Stromal cell of bone marrow (primary cell): Measurements from ENCODE around the gene MLLT10.

Experiments
- DNase-seq: peaks from one replicate; pipeline ENCODE4 v3.0.0-alpha.2; 2012; ENCODE audit warnings: low read depth

The MLLT10 gene

DNA sequence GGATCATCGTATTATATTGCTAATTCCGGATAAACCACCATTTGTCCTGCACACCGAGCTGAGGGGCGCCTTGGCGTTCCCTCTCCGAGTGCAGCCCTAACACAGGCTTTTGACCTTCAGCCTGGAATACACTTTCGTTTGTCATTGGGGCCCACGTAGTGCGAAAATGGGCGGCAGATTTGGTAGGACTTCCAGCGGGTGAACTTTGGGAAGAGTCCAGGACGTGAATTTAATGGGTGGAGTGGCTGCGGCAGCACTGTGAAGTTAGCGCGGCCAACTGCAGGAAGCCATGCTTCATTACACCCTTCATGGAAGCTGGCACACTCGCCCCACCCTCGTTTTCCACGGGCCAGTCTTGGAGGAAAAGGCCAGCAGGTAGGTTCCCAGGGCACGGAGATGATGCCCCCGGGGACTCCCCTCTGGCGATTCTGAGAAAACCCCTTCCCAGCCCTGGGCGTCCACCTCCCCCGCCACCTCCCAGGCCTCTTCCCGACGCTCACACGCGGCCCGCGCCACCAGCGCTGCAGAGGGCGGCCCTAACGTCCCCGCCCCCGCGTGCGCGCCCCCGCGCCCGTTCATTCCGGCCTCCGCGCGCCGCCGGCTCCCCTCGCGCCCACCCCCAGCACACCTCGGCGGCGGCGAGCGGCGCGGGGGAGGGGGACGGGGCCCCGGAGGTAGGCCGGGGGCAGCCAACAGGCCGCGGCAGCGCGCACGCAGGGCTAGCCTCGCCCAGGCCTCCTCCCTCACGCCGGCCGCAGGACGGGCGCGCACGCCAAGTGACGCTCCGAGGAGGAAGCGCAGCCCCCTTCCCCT lies at the start of gene MLLT10:
Gene MLLT10 (plus strand): TSS at position 766 of the 813 bp plus-strand sequence. CDS start 413 bp downstream, outside the sequence.
- peak; percentile 88 for DNase-seq

DNA sequence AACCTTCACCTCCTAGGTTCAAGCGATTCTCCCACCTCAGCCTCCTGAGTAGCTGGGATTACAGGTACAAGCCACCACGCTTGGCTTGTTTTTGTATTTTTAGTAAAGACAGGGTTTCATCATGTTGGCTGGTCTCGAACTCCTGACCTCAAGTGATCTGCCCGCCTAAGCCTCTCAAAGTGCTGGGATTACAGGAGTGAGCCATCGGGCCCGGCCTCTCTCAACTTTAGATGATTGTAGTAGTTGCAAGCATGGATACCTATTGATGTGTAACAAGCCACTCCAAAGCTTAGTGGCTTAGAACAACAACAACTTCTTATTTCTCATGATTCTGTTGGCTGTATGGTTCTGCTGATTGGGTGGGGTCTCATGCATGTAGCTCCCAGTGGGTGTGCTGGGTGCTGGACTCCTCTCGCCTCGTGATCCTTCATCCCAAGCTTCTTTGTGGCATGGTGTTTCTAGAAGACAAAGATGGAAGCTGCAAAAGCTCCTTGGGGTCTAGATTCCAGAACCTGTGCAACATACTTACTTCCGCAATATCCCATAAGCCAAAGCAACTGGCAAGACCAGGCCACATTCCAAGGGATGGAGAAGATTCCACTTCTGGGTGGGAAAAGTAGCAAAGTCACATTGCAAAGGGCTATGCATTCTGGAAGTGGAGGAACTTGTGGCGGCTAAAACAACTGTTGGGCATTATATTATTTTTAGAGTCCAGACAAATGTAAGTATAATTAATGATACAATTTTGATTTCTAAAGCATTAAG lies 46.4 kb upstream of the MLLT10 start:
- DNase-seq: no peak

DNA sequence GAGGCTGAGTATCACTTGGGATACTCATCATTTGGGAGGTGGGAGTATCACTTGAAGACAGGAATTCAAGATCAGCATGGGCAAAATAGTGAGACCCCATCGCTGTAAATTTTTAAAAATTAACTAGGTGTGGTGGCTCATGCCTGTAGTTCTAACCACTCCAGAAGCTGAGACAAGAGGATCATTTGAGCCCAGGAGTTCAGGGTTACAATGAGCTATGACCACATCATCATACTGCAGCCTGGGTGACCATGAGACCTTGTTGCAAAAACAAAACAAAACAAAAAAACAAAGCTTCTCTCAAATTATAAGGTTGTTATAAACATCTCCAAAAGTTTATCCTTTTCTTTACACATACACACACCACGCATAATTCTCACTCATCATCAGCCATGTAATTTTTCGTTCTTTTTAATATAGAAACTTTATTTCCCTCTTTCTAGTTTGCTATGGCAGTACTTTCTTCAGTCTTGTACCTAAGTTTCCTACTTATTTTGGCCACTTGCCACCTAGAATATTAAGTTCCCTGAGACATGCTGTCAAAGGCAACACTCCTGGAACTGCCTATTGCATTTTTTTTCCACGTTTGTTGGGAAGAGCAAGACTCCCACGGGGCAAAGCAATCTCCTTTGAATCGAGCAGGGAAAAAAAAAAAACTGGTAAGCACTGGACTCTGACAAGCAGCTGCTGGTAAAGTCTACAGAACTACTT lies 45.6 kb upstream of the MLLT10 start:
- no peak for DNase-seq

DNA sequence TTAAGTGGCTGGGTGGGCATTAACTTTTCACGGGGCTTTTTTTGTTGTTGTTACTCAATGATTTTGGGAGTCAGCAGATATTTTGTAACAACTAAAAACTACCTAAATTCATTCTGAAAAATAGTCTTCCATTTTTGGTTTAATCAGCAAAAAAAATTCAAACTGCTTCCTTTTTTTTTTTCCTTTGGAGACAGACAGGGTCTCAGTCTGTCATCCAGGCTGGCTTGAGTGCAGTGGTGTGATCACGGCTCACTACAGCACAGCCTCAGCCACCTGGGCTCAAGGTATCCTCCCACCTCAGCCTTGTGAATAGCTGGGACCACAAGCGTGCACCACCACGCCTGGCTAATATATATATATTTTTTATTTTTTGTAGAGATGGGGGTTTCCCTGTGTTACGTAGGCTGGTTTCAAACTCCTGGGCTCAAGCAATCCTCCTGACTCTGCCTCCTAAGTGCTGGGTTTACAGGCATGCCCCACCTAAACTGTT lies 45.0 kb upstream of the MLLT10 start:
- DNase-seq: no peak

DNA sequence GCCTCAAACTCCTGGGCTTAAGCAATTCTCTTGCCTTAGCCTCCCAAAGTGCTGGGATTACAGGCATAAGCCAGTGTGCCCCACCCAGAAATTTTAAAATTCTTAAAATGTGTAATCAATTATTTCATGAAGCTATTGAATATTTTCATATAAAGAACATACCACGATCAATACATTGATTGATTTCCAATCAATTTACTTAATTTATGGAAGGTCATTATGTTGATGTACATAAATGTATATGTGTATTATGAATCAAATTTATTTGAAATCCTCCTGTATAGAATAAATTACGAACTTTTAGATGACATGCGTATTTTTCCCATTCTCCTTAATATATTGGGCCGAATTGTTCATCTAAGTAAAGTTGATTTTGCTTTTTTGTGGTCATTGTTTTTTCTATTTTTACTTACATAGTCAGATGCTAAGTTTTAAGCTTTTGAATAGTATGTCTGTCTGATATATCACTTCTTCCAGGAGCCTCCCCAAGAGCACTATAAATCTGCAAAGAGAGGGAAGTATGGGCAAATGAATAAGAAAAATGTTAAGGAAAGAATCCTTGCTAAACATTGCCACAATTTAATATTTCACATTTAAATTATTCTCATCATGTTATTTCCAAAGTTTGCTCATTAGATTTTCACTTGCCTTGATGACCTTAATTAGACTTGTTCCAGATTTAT lies 43.9 kb upstream of the MLLT10 start:
- DNase-seq: no peak

DNA sequence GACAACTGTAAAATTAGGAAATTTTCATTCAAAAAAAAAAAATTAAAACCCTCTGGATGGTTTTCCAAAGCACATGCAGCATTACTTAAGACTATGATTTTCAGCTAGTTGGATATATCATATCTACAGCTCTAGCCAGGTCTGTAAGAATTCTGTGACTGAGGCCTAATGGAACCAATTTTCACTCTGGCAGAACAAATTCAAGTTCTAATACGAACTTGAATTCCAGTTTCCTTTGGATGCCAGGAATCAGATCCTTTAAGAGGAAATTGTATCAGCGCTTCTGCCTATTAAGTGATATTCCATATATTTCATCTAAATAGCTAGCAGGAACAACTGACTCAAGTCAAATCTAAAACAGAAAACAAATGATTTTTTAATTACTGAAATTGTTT lies 43.3 kb upstream of the MLLT10 start:
- no peak for DNase-seq

DNA sequence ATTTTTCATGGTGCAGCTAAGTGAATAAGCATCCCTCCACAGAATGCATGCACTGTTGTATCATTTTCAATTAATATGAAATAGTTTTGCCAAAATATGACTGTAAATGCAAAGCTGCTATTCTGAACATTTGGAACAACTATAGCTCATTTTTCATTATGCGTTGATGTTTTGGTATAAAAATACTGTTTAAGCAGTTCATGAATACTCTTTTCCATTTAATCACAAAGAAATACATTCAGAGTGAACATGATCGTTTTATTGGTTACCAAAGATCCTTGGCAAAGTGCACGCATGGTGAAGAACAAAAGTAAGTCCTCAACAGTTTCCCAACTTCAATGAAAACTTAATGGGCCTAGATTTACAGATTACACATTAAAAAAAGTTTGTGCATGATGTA lies 41.6 kb upstream of the MLLT10 start:
- no peak for DNase-seq

DNA sequence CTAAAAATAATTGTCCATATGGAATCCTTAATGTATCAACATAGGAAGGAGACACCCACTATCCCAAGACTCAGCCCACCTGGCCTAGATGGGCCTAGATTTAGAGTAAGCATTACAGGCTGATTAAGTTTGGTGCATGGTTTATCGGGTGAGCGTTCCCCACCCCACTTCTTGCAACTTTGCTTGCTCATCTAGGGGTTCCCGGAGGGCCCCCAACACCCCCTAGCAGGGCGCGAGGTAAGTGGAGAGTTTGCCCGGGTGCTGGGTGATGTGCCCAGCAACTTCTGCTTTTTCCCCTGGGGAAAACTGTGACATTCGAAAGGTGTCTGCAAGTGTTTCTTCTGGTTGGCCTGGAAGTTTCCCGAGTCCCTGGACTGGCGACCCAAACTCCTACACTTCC lies 40.2 kb upstream of the MLLT10 start:
- DNase-seq: no peak

DNA sequence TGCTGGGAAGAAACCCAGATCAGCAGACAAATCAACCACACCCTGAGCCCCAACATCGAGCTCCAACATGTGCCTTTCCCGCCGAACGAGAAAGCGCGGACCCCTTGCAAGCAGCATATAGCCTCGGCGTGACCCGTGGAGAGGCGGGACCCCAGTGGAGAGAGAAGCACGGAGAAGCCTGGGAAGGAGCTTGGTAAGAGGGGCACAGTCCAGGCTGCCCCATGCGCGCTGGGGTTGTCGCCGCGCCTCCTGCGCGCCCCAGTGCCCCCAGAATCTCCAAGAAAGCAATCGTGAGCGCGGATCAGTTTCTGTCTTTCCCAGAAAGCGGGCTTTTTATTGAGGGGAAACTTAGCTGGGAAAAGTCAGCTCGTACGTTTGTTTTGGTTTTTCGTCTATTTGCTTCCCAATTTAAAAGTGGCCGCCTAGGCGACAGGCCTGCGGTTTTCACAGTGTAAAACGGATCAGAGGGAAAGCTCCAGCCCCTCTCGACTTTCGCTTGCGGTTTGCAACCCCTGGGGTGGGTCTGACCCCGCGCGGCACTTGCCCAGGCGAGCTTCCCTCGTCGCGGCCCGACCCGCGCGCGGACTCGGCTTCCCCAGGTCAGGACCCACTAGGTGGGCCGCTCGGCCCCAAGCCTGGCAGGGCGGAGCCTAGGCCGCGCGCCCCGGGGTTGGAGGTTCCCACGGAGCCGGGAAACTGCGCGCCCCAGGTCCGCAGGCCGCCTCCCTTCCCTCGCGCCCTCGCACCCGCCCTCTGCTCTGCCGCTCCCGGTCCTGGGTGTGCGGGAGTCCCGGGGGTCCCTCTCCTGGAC lies 39.6 kb upstream of the MLLT10 start:
- no peak for DNase-seq

DNA sequence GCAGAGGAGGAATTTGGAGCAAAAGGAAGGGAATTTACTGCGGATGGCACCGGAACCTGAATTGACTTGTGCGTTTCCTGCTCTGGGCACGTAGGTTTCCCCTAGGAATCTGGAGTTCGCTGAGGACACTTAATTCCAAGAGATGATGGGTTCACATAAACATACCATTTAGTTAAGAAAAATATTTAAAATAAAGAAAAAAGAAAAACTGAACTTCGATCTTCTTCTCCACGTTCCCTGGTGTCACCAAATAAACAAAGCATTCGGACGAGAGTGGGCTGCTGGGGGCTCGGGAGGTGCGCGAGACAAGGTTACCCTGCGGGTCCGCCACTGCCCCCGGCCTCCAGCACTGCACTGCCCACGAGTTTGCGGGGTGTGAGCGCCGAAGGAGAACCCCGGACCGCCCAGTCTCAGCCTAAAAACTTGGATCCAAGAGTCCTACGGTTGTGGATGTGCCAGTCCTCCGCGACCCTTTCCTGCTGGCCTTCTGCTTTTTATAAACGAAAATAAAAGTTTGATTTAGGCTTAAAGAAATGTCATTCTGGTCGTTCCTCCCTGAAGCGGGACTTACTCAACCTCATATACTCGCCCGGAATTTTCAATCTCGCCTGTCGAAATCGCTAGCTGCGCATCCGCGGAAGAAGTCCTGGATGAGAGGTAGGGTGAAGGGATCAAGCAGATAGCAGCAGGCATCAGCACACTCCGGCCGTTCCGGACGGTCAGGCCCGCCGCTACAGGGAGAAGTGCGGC lies 38.9 kb upstream of the MLLT10 start:
- no peak for DNase-seq

DNA sequence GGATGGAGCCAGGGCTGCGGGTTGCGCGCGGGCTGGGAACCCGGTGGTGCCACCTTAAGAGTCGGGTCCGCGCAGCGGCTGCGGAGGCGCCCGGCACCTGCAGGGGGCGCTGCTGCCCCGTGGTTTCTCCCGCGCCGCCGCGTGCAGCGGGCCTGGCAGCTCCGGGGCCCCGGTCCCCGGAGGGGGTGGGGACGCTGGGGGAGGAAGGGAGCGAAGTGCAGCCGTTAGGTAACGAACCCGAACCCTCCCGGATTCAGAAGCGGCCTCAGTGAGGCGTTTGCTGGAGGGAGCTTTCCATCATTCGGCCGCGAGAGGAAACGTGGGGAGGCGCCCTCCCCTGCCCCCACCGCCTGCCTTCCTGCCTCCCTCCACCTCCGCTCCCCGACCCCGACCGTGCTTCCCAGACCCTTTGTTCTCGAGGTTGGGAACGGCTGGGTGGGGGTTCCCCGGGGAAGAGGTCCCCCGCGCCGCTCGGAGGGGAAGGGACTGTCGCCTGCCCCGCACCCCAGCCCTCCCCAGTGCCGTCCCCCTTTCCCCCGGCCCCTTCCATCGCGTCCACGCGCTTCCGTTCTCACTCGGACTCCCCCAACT lies 38.2 kb upstream of the MLLT10 start:
- peak; percentile 34 for DNase-seq

DNA sequence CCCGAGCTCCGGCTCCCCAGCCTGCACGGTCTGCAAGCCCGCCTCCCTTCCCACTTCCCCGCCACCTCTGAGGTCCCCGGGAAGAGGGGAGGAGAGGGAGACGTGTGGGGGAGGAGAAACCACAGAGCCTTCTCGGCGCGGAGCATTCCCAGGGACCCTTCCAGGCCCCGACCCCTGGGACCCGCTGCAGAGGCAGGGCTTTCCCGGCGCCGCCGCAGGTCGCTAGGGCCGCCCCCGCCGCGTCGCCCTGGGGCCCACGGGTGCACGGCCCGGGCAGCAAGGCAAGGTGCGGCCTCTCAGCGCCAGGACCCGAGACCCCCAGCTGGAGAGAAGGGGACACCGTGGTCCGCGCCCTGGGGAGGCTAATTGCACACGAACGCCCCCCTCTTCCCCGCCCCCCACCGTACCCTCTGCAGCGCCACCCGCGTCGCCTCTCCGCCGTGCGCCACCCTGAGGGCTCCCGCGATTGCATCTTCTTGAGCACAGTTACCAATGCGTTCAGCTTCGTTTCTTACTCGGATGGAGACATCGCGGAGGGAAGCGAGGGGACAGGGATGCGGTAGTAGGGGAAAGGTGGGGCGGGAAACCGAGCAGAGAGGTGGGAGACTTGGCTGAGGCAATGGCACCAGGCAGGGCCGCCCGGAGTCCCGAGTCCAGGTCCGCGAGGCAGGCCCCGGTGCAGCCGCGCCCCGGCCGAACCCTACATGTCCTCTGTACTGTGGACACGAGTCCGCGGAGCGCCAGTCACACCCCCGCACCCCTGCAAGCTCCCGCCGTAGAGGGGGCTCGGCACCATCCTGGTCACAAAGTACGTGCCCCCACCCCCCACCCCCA lies 37.5 kb upstream of the MLLT10 start:
- DNase-seq: no peak

DNA sequence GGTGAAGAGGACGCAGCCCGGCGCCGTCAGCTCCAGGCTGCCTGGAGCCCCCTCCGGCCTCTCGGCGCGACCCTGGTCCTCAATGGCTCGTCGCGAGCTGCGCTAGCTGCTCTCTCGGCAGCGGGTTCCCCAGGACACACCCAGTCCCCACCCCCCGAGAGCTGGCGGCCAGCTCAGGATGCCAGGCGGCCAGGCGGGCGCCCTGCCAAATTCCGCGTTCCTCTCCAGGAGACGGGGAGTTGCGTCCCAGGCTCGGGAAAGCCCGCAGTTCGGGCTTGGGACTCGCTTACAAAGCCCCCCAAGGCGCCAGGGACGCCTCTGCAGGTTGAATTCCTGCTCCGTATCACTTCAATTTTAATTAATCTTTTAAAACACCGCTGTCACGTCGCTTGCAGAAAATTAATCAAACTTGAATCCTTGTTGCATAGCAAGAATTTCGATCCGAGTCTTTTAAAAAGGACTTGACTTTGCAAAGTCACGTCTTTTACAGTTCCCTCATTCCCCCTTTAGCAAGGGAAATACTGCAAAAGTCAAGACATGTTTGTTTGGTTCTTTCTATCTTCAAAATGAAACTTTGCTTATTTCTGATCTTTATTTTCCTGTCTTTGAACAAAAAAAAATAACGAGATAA lies 36.7 kb upstream of the MLLT10 start:
- peak; percentile 23 for DNase-seq

DNA sequence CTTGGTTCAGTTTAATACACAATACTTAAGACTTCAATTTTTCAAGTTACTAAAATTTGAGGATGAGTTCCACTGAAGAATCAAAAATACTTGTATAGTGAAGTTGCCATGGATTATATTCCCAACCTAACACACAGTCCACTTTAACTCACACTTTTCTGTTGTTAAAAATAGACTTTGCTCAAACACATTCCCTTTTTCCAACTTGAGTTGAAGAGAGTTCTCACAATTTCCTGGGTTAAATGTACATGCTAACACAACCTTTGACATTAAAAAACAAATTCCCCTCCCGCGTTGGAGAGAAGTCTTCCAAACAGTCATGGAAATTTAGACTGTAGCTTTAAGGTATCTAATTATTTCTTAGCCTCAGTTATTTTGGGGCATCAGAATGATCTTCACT lies 35.7 kb upstream of the MLLT10 start:
- no peak for DNase-seq

DNA sequence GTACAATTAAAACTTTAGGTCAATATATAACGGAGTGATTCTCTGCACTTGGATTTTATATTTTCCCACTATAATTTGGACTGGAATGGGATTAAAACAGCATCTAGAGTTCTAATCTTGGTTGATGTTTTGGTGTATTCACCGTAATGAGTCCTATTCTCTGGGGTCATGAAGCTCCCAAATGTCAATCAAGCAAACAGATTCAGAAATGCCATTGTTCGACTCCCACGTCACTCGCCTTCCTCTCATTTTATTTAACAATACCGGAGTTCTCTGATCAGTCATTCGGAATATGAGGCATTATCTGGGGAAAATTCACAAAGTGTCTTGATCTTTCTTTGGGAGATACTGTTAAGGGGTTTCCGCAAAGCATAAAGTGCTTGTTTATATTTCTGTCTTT lies 35.0 kb upstream of the MLLT10 start:
- DNase-seq: no peak

DNA sequence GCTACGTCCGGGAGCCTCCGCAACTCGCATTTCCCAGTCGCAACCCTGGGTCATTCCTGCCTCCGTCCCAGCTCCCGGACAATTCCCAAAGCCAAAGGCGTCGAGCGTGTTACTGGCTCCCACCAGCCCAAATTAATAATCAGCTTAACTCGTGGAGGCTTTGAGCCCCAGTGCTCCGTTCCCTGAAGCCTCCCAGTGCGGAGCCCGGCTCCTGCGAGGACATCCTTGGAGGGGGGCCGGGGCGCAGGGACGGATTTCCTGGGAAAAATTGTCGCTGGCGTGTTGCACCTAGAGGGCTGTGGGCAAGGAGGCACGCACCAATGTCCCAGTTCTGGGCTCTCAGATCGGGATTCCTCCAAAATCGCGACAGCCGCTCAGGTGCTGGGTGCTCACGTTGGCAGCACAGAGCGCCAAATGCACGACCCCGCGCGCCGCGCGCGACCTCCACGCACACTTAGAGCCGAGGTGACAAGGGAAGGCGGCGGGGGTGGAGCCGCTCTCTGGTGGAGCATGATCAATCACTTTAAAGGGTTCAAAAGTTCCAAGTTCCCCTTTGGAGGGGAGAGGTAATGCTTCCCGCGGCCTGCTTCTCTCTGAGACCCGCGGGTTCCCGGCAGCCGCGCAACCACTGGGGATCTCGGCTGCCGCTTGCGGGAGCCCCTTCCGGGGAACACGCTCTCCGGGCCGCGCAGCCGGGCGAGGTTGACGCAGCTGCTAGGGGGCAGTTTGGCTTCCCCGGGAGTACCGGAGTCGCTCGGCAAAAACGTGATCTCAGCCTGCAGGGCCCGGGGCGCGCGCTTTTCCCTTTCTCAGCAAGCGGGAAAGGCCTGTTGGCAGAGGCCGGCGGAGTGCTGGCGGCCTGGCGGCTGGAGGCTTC lies 34.1 kb upstream of the MLLT10 start:
- DNase-seq: no peak

DNA sequence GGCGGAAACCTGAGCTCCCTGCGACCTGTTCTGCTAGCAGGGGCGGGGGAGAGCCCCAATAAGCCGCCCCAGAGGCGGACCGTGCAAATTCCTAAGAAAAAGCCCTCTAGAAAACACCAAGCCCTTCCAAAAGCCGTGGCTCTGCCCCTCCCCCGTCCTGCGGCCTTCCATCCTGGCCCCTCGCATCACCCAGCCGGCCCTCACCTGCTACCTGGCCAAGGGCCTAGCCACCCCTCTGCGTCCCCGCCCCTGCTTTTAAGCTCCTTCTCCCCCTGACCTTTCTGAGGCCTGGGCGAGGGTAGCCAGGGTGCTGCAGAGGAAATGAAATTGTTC lies 33.5 kb upstream of the MLLT10 start:
- no peak for DNase-seq

DNA sequence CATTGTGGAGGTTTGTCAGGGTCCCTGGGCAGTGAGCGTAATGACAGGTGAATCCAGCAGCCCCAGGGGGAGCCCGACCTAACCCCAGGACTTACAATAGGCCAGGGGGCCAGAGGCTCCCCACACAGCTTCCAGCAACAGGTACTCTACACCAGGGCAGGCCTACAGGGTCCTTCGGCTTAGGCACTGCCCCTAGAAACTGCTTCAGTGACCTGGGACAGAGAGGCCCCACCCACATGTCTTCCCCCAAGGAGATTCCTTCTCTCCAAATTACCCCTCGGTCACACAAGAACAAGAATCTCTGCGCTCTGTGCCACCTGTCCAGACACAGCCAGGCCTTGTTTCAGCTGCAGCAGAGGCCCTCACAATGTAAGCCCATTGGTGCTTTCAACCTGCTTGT lies 32.9 kb upstream of the MLLT10 start:
- DNase-seq: no peak
